ENCODE results near the gene IL22RA2. TPM values are rescaled to one million over a fixed set of nuclear protein-coding genes. Genes with fewer than 3 reads are reported as not detected.

IL22RA2 gene
- total RNA-seq, 1 donor from 2014 or later, result not detected

- TF ChIP-seq CTCF (IDR thresholded peaks at IDR 0.05), result no peak
- H3K4me1 ChIP-seq, result peaks cover 18% of the 10 kb centered on the region
- intact Hi-C loops (cut with DNase I), result no loop called here
- H3K27ac ChIP-seq, result peak overlapping the region; percentile 46
- no peaks in the 10 kb centered on the region for H3K27me3 ChIP-seq (ENCODE audit: low read depth)
- no peak overlapping the region for H3K4me3 ChIP-seq
- no peaks in the 10 kb centered on the region for H3K9me3 ChIP-seq
- DNase-seq, result peak; percentile 65
- ATAC-seq, result peak; percentile 87 to 92
- no peaks in the 10 kb centered on the region for H3K36me3 ChIP-seq
Measured at GRCh38 chr6:137148306-137149034, 25.0 kb downstream of the IL22RA2 start.

GRCh38 chr6:137147195-137147594 is 26.2 kb downstream of the IL22RA2 start:
- Histone ChIP-seq H3K27me3 (ENCODE audit: low read depth) (no peaks in the 10 kb centered on the region), H3K4me1 (peaks cover 18% of the 10 kb centered on the region), H3K36me3 (no peaks in the 10 kb centered on the region), H3K4me3 (no peak overlapping the region), H3K27ac (no peak overlapping the region), H3K9me3 (no peaks in the 10 kb centered on the region)
- ATAC-seq, result no peak
- intact Hi-C loops (cut with DNase I), result no loop called here
- TF ChIP-seq CTCF (IDR thresholded peaks at IDR 0.05), result no peak
- DNase-seq, result no peak

GRCh38 chr6:137146206-137146605 is 27.2 kb downstream of the IL22RA2 start:
- Histone ChIP-seq H3K4me3 (no peak overlapping the region), H3K36me3 (no peaks in the 10 kb centered on the region), H3K9me3 (no peaks in the 10 kb centered on the region), H3K27me3 (ENCODE audit: low read depth) (no peaks in the 10 kb centered on the region), H3K27ac (no peak overlapping the region), H3K4me1 (peaks cover 18% of the 10 kb centered on the region)
- intact Hi-C loops (cut with DNase I), result no loop called here
- DNase-seq (no peak), ATAC-seq (no peak)
- no peak for TF ChIP-seq CTCF (IDR thresholded peaks at IDR 0.05)

GRCh38 chr6:137145421-137145820 is 28.0 kb downstream of the IL22RA2 start:
- Histone ChIP-seq H3K4me1 (peaks cover 18% of the 10 kb centered on the region), H3K27ac (no peak overlapping the region), H3K9me3 (no peaks in the 10 kb centered on the region), H3K36me3 (no peaks in the 10 kb centered on the region), H3K4me3 (no peak overlapping the region), H3K27me3 (ENCODE audit: low read depth) (no peaks in the 10 kb centered on the region)
- ATAC-seq, result no peak
- no peak for DNase-seq
- intact Hi-C loops (cut with DNase I), result no loop called here
- TF ChIP-seq CTCF (IDR thresholded peaks at IDR 0.05), result no peak

GRCh38 chr6:137136065-137136464 is 37.4 kb downstream of the IL22RA2 start:
- Histone ChIP-seq H3K4me1 (no peaks in the 10 kb centered on the region), H3K27me3 (ENCODE audit: low read depth) (peaks cover 9% of the 10 kb centered on the region), H3K4me3 (no peak overlapping the region), H3K36me3 (no peaks in the 10 kb centered on the region), H3K9me3 (peaks cover 4% of the 10 kb centered on the region), H3K27ac (no peak overlapping the region)
- ATAC-seq, result no peak
- no peak for DNase-seq
- intact Hi-C loops (cut with DNase I), result no loop called here
- TF ChIP-seq CTCF (IDR thresholded peaks at IDR 0.05), result peak; percentile 39
